ENCODE data around the gene KRT75. TPM values are rescaled to one million over a fixed set of nuclear protein-coding genes. Genes with fewer than 3 reads are reported as not detected.

Gene KRT75
- total RNA-seq, 1 donor from 2014 or later: not detected

GRCh38 chr12:52423035-52423434, 11.1 kb downstream of the KRT75 start:
- H3K27me3 Mint-ChIP-seq (ENCODE audit: low read depth): peaks cover 3% of the 10 kb centered on the region

GRCh38 chr12:52419656-52420055, 14.5 kb downstream of the KRT75 start:
- Mint-ChIP-seq H3K36me3 (no peaks in the 10 kb centered on the region), H3K27me3 (ENCODE audit: low read depth) (peaks cover 2% of the 10 kb centered on the region), H3K4me3 (no peak overlapping the region), H3K9me3 (no peaks in the 10 kb centered on the region), H3K4me1 (peaks cover 21% of the 10 kb centered on the region), H3K27ac (no peak overlapping the region)
- TF ChIP-seq, protein P1, sequence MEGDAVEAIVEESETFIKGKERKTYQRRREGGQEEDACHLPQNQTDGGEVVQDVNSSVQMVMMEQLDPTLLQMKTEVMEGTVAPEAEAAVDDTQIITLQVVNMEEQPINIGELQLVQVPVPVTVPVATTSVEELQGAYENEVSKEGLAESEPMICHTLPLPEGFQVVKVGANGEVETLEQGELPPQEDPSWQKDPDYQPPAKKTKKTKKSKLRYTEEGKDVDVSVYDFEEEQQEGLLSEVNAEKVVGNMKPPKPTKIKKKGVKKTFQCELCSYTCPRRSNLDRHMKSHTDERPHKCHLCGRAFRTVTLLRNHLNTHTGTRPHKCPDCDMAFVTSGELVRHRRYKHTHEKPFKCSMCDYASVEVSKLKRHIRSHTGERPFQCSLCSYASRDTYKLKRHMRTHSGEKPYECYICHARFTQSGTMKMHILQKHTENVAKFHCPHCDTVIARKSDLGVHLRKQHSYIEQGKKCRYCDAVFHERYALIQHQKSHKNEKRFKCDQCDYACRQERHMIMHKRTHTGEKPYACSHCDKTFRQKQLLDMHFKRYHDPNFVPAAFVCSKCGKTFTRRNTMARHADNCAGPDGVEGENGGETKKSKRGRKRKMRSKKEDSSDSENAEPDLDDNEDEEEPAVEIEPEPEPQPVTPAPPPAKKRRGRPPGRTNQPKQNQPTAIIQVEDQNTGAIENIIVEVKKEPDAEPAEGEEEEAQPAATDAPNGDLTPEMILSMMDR (IDR thresholded peaks at IDR 0.05; ENCODE audit: unreplicated experiment): no peak
- DNase-seq (ENCODE audit: low spot score in 2 of 2, unreplicated experiment in 2 of 2): no peak

More at GRCh38 chr12:52423035-52423434, 11.1 kb downstream of the KRT75 start:
- Mint-ChIP-seq H3K9me3 (no peaks in the 10 kb centered on the region), H3K36me3 (no peaks in the 10 kb centered on the region), H3K27ac (peak overlapping the region; percentile 74), H3K4me3 (no peak overlapping the region), H3K4me1 (peaks cover 19% of the 10 kb centered on the region)
- TF ChIP-seq, protein P1 (IDR thresholded peaks at IDR 0.05; ENCODE audit: unreplicated experiment): no peak
- no peak for DNase-seq (ENCODE audit: low spot score in 2 of 2, unreplicated experiment in 2 of 2)

DNA sequence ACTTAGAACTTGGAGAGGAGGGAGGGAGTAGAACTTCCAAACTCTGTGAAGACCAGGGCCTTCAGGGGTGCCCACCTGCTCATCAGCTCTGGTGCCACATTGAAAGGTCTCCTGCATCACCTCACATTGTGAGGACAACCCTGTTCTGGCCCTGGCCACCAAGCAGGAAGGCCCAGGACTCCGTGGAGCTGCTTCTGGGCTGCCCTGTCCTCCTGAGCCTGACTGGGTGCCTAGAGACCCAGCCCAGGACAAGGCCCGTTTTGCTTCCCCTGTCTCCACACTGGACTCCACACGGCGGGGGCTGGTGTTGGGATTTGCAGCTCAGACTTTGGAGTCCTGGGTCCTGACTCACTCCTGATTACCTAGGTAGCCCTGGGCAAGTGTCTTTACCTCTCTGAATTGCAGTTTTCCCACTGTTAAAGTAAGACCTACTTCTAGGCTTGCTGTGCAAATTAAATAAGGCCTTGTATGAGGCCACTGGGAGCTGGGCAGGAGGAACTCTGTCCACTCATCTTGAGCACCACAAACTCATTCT, 15.5 kb downstream of the KRT75 start:
- no peak overlapping the region for H3K27ac Mint-ChIP-seq

DNA sequence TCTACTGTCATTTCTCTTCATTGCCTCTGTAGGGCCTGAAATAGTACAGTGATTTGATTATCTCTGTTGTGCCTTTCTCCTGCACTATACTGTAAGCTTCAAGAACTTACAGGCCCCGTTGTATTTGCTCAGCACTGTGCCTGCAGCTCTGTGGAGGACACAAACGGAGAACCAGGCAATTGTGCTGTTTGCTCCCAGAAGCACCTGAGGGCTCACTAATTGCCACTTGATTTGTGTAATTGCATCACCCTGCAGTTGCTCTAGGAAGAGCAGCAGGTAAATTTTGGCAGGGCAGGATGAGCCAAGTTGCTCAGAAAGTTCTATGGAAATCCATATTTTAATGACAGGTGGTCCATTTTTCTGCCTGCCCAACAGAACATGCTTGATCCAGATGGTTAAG, 16.4 kb downstream of the KRT75 start:
- H3K4me1 Mint-ChIP-seq: peaks cover 7% of the 10 kb centered on the region
- no peaks in the 10 kb centered on the region for H3K9me3 Mint-ChIP-seq
- DNase-seq (ENCODE audit: low spot score in 2 of 2, unreplicated experiment in 2 of 2): no peak
- no peak overlapping the region for H3K27ac Mint-ChIP-seq
- peaks cover 10% of the 10 kb centered on the region for H3K27me3 Mint-ChIP-seq (ENCODE audit: low read depth)
- TF ChIP-seq, protein P1 (IDR thresholded peaks at IDR 0.05; ENCODE audit: unreplicated experiment): no peak
- H3K4me3 Mint-ChIP-seq: no peak overlapping the region
- H3K36me3 Mint-ChIP-seq: no peaks in the 10 kb centered on the region

More for the DNA sequence above, 15.5 kb downstream of the KRT75 start:
- no peak for DNase-seq (ENCODE audit: low spot score in 2 of 2, unreplicated experiment in 2 of 2)
- TF ChIP-seq, protein P1 (IDR thresholded peaks at IDR 0.05; ENCODE audit: unreplicated experiment): no peak
- Mint-ChIP-seq H3K4me3 (no peak overlapping the region), H3K4me1 (peaks cover 15% of the 10 kb centered on the region), H3K9me3 (no peaks in the 10 kb centered on the region), H3K36me3 (no peaks in the 10 kb centered on the region), H3K27me3 (ENCODE audit: low read depth) (peaks cover 6% of the 10 kb centered on the region)

DNA sequence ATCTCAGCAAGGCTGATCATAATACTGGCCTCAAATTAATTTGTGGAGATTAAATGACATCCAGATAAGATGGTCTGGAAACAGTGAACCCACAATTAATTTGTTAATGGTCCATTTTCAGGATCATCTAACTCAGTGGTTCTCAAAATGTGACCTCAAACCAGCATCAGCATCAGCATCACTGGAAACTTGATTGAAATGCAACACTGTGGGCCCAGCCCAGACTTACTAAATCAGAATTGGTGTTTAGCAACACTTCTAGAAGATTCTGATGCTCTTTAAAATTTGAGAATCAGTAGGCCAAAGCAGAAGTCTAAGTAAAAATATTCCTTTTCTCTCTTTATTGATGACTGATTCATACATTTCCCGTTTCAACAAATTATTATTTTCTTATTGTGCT, 17.4 kb downstream of the KRT75 start:
- TF ChIP-seq, protein P1 (IDR thresholded peaks at IDR 0.05; ENCODE audit: unreplicated experiment): no peak
- DNase-seq (ENCODE audit: low spot score in 2 of 2, unreplicated experiment in 2 of 2): no peak
- H3K9me3 Mint-ChIP-seq: no peaks in the 10 kb centered on the region
- no peak overlapping the region for H3K27ac Mint-ChIP-seq
- peaks cover 10% of the 10 kb centered on the region for H3K27me3 Mint-ChIP-seq (ENCODE audit: low read depth)
- no peak overlapping the region for H3K4me3 Mint-ChIP-seq
- peaks cover 5% of the 10 kb centered on the region for H3K4me1 Mint-ChIP-seq
- H3K36me3 Mint-ChIP-seq: no peaks in the 10 kb centered on the region
